ENCODE data around the gene G3BP2.

Gene G3BP2

GRCh38 chr4:75637827-75638226, 35.4 kb downstream of the G3BP2 start:
- no peak for DNase-seq (ENCODE audit: low read depth)

GRCh38 chr4:75637176-75637575, 36.0 kb downstream of the G3BP2 start:
- no peak for DNase-seq (ENCODE audit: low read depth)

DNA sequence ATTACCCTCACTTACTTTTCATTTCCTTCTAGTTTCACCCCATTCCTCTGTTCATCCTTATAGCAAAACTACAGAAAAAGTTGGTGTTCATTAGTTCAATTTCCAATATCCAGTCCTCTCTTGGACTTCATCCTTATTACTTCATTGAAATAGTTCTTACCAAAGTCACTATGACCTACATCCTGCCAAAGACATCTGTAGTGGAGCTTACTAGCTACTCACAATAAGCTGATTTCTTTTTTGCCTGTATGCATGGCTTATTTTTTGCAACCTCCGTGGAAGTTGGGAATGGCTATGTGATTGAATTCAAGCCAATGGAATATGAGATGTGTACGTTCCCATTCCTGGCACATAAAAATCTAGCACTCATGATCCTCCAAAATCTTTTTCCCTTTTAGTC, 38.3 kb downstream of the G3BP2 start:
- no peak for DNase-seq (ENCODE audit: low read depth)

DNA sequence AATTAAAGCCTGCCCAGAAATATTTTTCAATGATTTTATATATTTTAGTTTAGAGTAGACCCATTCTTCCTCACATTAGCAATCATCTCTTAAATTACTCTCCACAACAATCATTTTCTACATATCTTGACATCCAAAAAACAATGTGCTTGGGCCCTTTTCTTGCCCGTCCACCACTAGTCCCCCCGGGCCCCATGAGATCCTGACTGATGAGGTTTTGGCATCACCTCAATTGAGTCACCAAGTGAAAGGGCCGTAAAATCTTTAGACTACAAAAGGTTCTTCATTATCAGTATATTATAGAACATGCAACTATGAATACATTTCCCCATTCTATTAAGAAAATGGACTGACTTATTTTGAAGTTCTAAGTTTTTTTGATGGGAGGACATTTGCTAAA, 38.9 kb downstream of the G3BP2 start:
- DNase-seq (ENCODE audit: low read depth) = no peak

DNA sequence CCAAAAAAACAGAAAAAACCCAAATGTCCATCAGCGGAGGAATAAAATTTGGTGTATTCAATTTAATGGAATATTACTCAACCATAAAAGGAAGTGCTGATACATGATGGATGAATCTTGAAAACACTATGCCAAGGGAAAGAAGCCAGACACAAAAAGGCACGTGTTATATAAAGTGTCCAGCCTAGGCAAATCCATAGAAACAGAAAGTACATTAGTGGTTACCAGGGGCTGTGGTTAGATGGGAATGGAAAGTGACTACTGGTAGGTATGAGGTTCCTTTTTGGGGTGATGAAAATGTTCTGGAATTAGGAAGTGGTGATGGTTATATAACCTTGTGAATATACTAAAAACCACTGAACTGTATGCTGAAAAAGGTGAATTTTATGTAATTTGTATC, 39.4 kb downstream of the G3BP2 start:
- DNase-seq (ENCODE audit: low read depth) = no peak

- no peak for DNase-seq (ENCODE audit: low read depth)
Measured at GRCh38 chr4:75630937-75631329, 42.3 kb downstream of the G3BP2 start.

DNA sequence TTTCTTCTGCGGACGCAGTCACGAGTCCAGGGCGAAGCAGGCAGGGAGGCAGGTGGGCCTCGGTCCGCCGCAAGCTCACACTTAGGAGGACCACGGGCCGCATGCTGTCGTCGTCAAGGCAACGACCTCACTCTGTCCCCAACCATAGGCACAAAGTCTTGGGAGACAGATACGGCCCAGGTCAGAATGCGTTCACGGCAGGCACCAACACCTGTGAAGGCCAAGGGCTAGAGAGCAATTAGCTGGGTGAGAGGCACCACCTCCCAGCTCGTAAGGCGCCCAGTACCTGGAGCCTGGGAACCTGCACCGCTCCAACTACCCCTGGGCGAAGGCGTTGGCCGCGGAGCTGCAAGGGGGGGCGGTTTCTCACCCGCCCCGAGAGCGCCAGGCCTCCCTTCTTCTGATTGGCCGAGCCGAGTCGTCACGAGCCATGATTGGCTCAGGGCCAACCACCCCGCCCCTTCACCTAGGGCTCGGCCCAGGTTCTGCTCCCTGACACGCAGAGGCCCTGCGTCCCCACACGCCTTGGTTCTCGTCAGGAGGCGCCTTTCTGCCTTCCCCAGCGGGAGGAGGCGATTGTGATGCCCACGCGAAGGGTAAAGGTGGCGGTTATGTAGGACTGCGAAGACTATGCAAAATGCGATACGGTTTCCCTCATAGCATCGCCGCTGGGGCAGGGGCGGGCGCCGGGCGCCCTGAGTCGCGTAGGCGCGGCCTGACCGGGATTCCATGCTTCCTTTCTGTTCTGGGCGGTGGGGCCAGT, 42.9 kb downstream of the G3BP2 start, which contains the start of gene CDKL2:
CDKL2 (minus strand) TSS at position 355 of the 763 bp plus-strand sequence. CDS start 4,540 bp downstream, outside the sequence.
- DNase-seq (ENCODE audit: low read depth) = no peak

DNA sequence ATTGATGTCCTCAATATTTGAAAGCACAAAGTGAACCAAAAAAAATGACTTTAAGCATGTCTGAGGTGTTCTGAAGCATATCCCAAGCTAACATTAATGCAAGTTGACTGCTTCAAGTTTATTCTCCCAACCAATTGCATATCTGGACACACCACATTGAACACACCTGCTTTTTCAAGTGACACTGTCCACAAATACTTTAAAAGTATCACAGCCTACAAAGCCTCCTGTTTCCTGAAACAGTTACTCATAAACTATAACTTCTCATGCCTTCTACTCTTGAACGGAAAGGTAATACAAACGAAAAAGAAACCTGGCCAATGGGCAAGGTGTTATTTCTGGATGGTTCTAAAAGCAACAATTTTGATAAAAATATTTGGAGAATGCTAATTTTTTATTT, 44.0 kb downstream of the G3BP2 start:
- DNase-seq (ENCODE audit: low read depth) = no peak

DNA sequence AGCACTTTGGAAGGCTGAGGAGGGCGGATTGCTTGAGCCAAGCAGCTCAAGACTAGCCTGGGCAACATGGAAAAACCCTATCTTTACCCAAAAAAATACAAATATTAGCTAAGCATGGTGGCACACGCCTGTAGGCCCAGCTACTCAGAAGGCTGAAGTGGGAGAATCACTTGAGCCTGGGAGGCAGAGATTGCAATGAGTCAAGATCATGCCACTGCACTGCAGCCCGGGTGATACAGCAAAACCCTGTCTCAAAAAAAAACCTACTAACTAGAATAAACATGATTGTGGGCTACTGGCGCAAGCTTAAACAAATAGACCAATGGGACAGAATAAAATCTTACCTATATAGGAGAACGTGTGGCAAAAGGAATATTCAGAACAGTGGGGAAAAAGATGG, 50.2 kb downstream of the G3BP2 start:
- no peak for DNase-seq (ENCODE audit: low read depth)

DNA sequence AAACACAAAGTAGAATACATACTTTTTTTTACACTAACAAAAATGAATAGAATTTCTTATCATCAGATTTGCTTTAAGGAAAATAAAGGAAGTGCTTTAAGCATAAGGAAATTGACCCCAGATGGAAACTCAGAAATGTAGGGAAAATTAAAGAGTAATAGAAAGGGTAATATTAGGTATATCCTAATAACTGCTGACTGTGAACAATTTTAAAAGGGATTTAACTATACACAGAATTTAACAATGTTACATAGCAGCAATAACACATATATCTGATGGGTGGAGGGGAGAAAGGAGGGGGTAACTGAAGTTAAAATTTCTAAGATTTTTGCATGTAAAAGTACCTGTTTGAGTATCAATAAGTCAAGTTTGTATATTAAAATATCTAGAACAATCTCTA, 51.5 kb downstream of the G3BP2 start:
- DNase-seq (ENCODE audit: low read depth) = no peak

DNA sequence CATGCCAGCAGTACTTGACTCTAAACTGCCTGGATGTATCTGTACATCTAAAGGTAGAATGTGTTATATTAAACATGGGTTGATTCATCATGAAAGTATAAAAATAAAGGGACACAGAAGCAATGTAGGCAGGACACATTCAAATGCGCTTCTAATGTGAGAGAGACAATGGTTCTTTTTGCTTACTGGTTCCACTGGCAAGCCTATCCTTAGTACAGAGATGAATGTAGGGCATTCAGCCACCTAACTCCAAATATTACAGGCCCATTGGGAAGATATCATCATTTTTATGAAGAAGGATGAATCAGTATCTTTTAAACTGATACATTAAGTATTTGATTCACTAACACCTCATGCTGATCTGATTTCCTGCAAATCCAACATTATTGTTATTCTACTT, 60.9 kb downstream of the G3BP2 start:
- no peak for DNase-seq (ENCODE audit: low read depth)

GRCh38 chr4:75605928-75606327, 67.3 kb downstream of the G3BP2 start:
- DNase-seq (ENCODE audit: low read depth) = no peak

GRCh38 chr4:75599647-75600046, 73.6 kb downstream of the G3BP2 start:
- DNase-seq (ENCODE audit: low read depth) = no peak

GRCh38 chr4:75598390-75598789, 74.8 kb downstream of the G3BP2 start:
- no peak for DNase-seq (ENCODE audit: low read depth)

DNA sequence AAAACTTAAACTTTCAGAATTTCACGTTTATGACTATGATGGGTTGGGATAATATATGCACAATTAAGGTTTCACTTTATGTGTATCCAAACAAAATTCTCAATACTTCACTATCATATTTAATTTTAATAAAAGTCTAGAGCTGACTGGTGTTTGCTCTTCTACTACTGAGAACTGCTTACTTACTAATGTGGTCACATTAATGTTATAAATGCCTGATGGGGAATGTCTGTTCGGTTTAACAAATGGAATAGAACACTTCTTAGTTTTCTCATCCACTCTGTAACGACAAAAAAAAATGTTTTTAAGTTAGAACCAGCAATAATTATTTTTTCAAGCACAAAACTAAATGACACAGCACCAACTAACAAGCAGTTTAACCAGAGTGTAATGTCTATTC, 77.2 kb downstream of the G3BP2 start:
- no peak for DNase-seq (ENCODE audit: low read depth)

GRCh38 chr4:75593393-75593792, 79.8 kb downstream of the G3BP2 start:
- DNase-seq (ENCODE audit: low read depth) = no peak
